ENCODE results near the gene COX6B2. TPM values are rescaled to one million over a fixed set of nuclear protein-coding genes. Genes with fewer than 3 reads are reported as not detected.

Gene COX6B2
- total RNA-seq, 1 donor from 2014 or later, result 0.50 TPM

DNA sequence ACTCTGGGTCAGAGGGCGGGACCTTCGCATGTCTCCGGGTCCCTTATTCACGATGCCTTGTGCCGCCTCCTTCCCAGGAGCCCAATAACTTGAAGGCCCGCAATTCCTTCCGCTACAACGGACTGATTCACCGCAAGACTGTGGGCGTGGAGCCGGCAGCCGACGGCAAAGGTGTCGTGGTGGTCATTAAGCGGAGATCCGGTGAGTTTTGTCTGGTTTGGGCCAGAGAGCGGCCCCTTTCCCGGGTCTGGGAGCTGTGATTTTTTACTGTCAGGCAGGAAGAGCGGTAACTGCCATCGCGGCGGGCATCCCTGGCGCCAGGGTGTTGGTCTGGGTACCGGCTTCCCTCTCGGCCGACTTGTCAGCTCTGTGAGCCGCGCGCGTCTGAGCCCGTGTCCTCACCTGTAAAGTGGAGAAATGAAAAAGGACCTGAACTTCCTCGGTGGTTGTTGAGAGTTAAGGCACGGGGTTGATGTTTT, 32.0 kb upstream of the COX6B2 start:
- Histone ChIP-seq H3K9ac (ENCODE audit: low read length) (peak overlapping the region; percentile 98), H4K20me1 (ENCODE audit: insufficient read depth, low read length) (peaks cover 57% of the 10 kb centered on the region), H3K9me3 (ENCODE audit: insufficient read depth, low read depth, low read length) (no peaks in the 10 kb centered on the region), H3K27me3 (ENCODE audit: insufficient read depth, low read length) (no peaks in the 10 kb centered on the region), H3K36me3 (ENCODE audit: insufficient read depth, low read length) (peaks cover 30% of the 10 kb centered on the region), H3K27ac (ENCODE audit: low read depth, low read length) (peak overlapping the region; percentile 93), H3K79me2 (ENCODE audit: insufficient read depth, low read length) (peaks cover 50% of the 10 kb centered on the region), H2AFZ (ENCODE audit: low read depth, low read length) (no peak overlapping the region), H3K4me3 (ENCODE audit: insufficient read depth, low read depth, low read length) (peak overlapping the region; percentile 95), H3K4me2 (ENCODE audit: low read length) (peak overlapping the region; percentile 97), H3K4me1 (ENCODE audit: insufficient read depth, low read length) (peaks cover 52% of the 10 kb centered on the region)
- no peak for TF ChIP-seq EZH2 (IDR thresholded peaks at IDR 0.05; ENCODE audit: insufficient read depth, low read length)
- TF ChIP-seq, protein P1, sequence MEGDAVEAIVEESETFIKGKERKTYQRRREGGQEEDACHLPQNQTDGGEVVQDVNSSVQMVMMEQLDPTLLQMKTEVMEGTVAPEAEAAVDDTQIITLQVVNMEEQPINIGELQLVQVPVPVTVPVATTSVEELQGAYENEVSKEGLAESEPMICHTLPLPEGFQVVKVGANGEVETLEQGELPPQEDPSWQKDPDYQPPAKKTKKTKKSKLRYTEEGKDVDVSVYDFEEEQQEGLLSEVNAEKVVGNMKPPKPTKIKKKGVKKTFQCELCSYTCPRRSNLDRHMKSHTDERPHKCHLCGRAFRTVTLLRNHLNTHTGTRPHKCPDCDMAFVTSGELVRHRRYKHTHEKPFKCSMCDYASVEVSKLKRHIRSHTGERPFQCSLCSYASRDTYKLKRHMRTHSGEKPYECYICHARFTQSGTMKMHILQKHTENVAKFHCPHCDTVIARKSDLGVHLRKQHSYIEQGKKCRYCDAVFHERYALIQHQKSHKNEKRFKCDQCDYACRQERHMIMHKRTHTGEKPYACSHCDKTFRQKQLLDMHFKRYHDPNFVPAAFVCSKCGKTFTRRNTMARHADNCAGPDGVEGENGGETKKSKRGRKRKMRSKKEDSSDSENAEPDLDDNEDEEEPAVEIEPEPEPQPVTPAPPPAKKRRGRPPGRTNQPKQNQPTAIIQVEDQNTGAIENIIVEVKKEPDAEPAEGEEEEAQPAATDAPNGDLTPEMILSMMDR (IDR thresholded peaks at IDR 0.05; ENCODE audit: insufficient read depth, low read depth, low read length), result no peak
- Mint-ChIP-seq H3K4me1 (ENCODE audit: low read depth, unreplicated experiment) (peaks cover 33% of the 10 kb centered on the region), H3K9me3 (ENCODE audit: unreplicated experiment) (peaks cover 2% of the 10 kb centered on the region), H3K27me3 (ENCODE audit: low read depth, unreplicated experiment) (no peaks in the 10 kb centered on the region), H3K4me3 (ENCODE audit: unreplicated experiment) (peak overlapping the region; percentile 100), H3K27ac (ENCODE audit: unreplicated experiment) (peak overlapping the region; percentile 98), H3K36me3 (ENCODE audit: low read depth, unreplicated experiment) (peaks cover 28% of the 10 kb centered on the region)
- FAIRE-seq (no peak), DNase-seq (ENCODE audit: low read depth) (no peak)

DNA sequence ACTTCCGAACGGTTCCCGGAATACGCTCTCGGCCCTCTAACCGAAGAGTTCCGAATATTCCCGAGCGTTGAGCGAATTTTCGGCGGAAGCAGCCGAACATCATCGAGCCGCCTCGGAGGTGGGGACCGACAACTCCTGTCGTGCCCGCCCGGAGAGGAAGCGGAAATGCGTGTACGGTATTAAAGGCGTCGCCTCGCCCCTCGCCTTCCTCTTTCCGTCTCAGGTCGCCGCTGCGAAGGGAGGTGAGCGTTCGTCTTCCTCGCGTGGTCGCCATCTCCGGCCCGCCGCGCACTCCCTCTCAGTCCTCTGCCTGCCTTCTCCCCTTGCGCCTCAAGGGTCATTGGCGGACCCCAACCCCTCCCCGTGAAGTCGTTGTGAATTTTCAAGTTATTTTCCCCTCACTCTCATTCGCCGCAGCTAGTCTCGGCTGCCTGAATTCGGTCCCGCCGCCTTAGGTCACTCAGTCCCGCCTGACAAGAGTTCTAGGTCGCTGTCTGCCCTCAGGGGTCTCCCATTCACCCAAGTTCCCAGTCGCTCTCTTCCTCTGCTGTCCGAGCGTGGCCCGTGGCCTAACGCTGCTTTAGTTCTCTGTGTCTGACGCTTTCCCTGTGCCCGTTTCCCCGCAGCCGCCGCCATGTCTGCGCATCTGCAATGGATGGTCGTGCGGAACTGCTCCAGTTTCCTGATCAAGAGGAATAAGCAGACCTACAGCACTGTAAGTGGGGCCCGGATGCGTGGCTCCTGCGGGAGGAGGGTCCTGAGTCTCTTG, 31.4 kb upstream of the COX6B2 start, which contains the start of gene RPL28:
TSS of gene RPL28 (plus strand) at position 209 of the 769 bp plus-strand sequence. CDS start at position 635, 426 bp downstream.
- Histone ChIP-seq H3K4me3 (ENCODE audit: insufficient read depth, low read depth, low read length) (peak within 1 kb of the TSS; percentile 95), H3K27ac (ENCODE audit: low read depth, low read length) (peak within 1 kb of the TSS; percentile 93), H3K36me3 (ENCODE audit: insufficient read depth, low read length) (peaks cover 30% of the 10 kb centered on the region), H3K9me3 (ENCODE audit: insufficient read depth, low read depth, low read length) (no peaks in the 10 kb centered on the region), H3K4me2 (ENCODE audit: low read length) (peak within 1 kb of the TSS; percentile 97), H2AFZ (ENCODE audit: low read depth, low read length) (peak within 1 kb of the TSS; percentile 93), H3K4me1 (ENCODE audit: insufficient read depth, low read length) (peaks cover 52% of the 10 kb centered on the region), H3K79me2 (ENCODE audit: insufficient read depth, low read length) (peaks cover 50% of the 10 kb centered on the region), H3K27me3 (ENCODE audit: insufficient read depth, low read length) (no peaks in the 10 kb centered on the region), H4K20me1 (ENCODE audit: insufficient read depth, low read length) (peaks cover 51% of the 10 kb centered on the region), H3K9ac (ENCODE audit: low read length) (peak within 1 kb of the TSS; percentile 98)
- Mint-ChIP-seq H3K27ac (ENCODE audit: unreplicated experiment) (peak within 1 kb of the TSS; percentile 98), H3K4me3 (ENCODE audit: unreplicated experiment) (peak within 1 kb of the TSS; percentile 100), H3K4me1 (ENCODE audit: low read depth, unreplicated experiment) (peaks cover 32% of the 10 kb centered on the region), H3K36me3 (ENCODE audit: low read depth, unreplicated experiment) (peaks cover 27% of the 10 kb centered on the region), H3K9me3 (ENCODE audit: unreplicated experiment) (peaks cover 2% of the 10 kb centered on the region), H3K27me3 (ENCODE audit: low read depth, unreplicated experiment) (no peaks in the 10 kb centered on the region)
- FAIRE-seq (no peak), DNase-seq (ENCODE audit: low read depth) (peak; percentile 88)
- TF ChIP-seq, protein P1 (IDR thresholded peaks at IDR 0.05; ENCODE audit: insufficient read depth, low read depth, low read length), result no peak
- no peak for TF ChIP-seq EZH2 (IDR thresholded peaks at IDR 0.05; ENCODE audit: insufficient read depth, low read length)

All from astrocyte (in vitro differentiated cells and primary cell).